T-helper 1 cell treated with Interleukin-12 subunit alpha and Interleukin-12 subunit beta and Interleukin-4 antibody, amounts not matched to agents 30 μg/mL and 1 μg/mL, for 36 hours (primary cell): ENCODE measurements around the gene DNM2.
A peak's percentile ranks its signal among the peaks of the same experiment; 100 is the strongest.

Experiments
- H3K27ac Mint-ChIP-seq: one replicate; pipeline ENCODE4 v1.8.0; 2021; ENCODE audit warnings: mild to moderate bottlenecking, mixed read lengths
- H3K27me3 Mint-ChIP-seq: one replicate; pipeline ENCODE4 v1.8.0; 2021; ENCODE audit warnings: low read depth, mixed read lengths
- H3K36me3 Mint-ChIP-seq: one replicate; pipeline ENCODE4 v1.8.0; 2021; ENCODE audit warnings: low read depth, mixed read lengths
- H3K4me1 Mint-ChIP-seq: one replicate; pipeline ENCODE4 v1.8.0; 2021; ENCODE audit warnings: low read depth, mixed read lengths
- H3K4me3 Mint-ChIP-seq: one replicate; pipeline ENCODE4 v1.8.0; 2021; ENCODE audit warnings: mild to moderate bottlenecking, moderate library complexity, mixed read lengths
- H3K9me3 Mint-ChIP-seq: one replicate; pipeline ENCODE4 v1.8.0; 2021; ENCODE audit warnings: mixed read lengths

Gene DNM2

GRCh38 chr19:10701955-10702525, 15.8 kb upstream of the DNM2 start:
- Mint-ChIP-seq H3K4me3 (peak overlapping the region; percentile 91), H3K27ac (peak overlapping the region; percentile 68), H3K4me1 (peaks cover 9% of the 10 kb centered on the region), H3K36me3 (peaks cover 2% of the 10 kb centered on the region), H3K9me3 (no peaks in the 10 kb centered on the region), H3K27me3 (no peaks in the 10 kb centered on the region)

- peaks cover 2% of the 10 kb centered on the region for H3K36me3 Mint-ChIP-seq
- H3K4me1 Mint-ChIP-seq: peaks cover 4% of the 10 kb centered on the region
- H3K27ac Mint-ChIP-seq: no peak overlapping the region
- H3K9me3 Mint-ChIP-seq: no peaks in the 10 kb centered on the region
- no peaks in the 10 kb centered on the region for H3K27me3 Mint-ChIP-seq
- H3K4me3 Mint-ChIP-seq: no peak overlapping the region
Observed at GRCh38 chr19:10706990-10707389, 10.9 kb upstream of the DNM2 start.

- no peak overlapping the region for H3K4me3 Mint-ChIP-seq
- H3K4me1 Mint-ChIP-seq: no peaks in the 10 kb centered on the region
- no peaks in the 10 kb centered on the region for H3K9me3 Mint-ChIP-seq
- H3K36me3 Mint-ChIP-seq: no peaks in the 10 kb centered on the region
- H3K27me3 Mint-ChIP-seq: no peaks in the 10 kb centered on the region
- no peak overlapping the region for H3K27ac Mint-ChIP-seq
Observed at GRCh38 chr19:10707440-10707839, 10.4 kb upstream of the DNM2 start.

GRCh38 chr19:10708291-10708690, 9.6 kb upstream of the DNM2 start:
- H3K27ac Mint-ChIP-seq: no peak overlapping the region
- no peaks in the 10 kb centered on the region for H3K36me3 Mint-ChIP-seq
- H3K4me1 Mint-ChIP-seq: peaks cover 1% of the 10 kb centered on the region
- H3K9me3 Mint-ChIP-seq: no peaks in the 10 kb centered on the region
- H3K4me3 Mint-ChIP-seq: no peak overlapping the region
- H3K27me3 Mint-ChIP-seq: no peaks in the 10 kb centered on the region

- peaks cover 7% of the 10 kb centered on the region for H3K4me1 Mint-ChIP-seq
- peaks cover 4% of the 10 kb centered on the region for H3K36me3 Mint-ChIP-seq
- H3K4me3 Mint-ChIP-seq: no peak overlapping the region
- no peaks in the 10 kb centered on the region for H3K27me3 Mint-ChIP-seq
- no peak overlapping the region for H3K27ac Mint-ChIP-seq
- no peaks in the 10 kb centered on the region for H3K9me3 Mint-ChIP-seq
Observed at GRCh38 chr19:10712045-10712444, 5.8 kb upstream of the DNM2 start.

GRCh38 chr19:10712754-10713153, 5.1 kb upstream of the DNM2 start:
- H3K27ac Mint-ChIP-seq: no peak overlapping the region
- H3K36me3 Mint-ChIP-seq: peaks cover 5% of the 10 kb centered on the region
- H3K4me3 Mint-ChIP-seq: no peak overlapping the region
- H3K27me3 Mint-ChIP-seq: no peaks in the 10 kb centered on the region
- H3K9me3 Mint-ChIP-seq: no peaks in the 10 kb centered on the region
- peaks cover 10% of the 10 kb centered on the region for H3K4me1 Mint-ChIP-seq

GRCh38 chr19:10713317-10713716, 4.6 kb upstream of the DNM2 start:
- Mint-ChIP-seq H3K9me3 (no peaks in the 10 kb centered on the region), H3K4me1 (peaks cover 10% of the 10 kb centered on the region), H3K36me3 (peaks cover 5% of the 10 kb centered on the region), H3K27ac (peak overlapping the region; percentile 36), H3K27me3 (no peaks in the 10 kb centered on the region), H3K4me3 (no peak overlapping the region)

- Mint-ChIP-seq H3K4me1 (peaks cover 24% of the 10 kb centered on the region), H3K4me3 (peak overlapping the region; percentile 78), H3K27ac (peak overlapping the region; percentile 83), H3K9me3 (no peaks in the 10 kb centered on the region), H3K36me3 (peaks cover 15% of the 10 kb centered on the region), H3K27me3 (no peaks in the 10 kb centered on the region)
Observed at GRCh38 chr19:10717054-10717355, 874 bp upstream of the DNM2 start.

- no peaks in the 10 kb centered on the region for H3K27me3 Mint-ChIP-seq
- peaks cover 25% of the 10 kb centered on the region for H3K4me1 Mint-ChIP-seq
- peaks cover 19% of the 10 kb centered on the region for H3K36me3 Mint-ChIP-seq
- H3K4me3 Mint-ChIP-seq: peak overlapping the region; percentile 98
- H3K9me3 Mint-ChIP-seq: no peaks in the 10 kb centered on the region
- H3K27ac Mint-ChIP-seq: peak overlapping the region; percentile 83
Observed at GRCh38 chr19:10718205-10719196, 622 bp downstream of the DNM2 start.

- peaks cover 29% of the 10 kb centered on the region for H3K4me1 Mint-ChIP-seq
- peaks cover 22% of the 10 kb centered on the region for H3K36me3 Mint-ChIP-seq
- peak overlapping the region; percentile 69 for H3K27ac Mint-ChIP-seq
- H3K27me3 Mint-ChIP-seq: no peaks in the 10 kb centered on the region
- H3K4me3 Mint-ChIP-seq: peak overlapping the region; percentile 98
- H3K9me3 Mint-ChIP-seq: no peaks in the 10 kb centered on the region
Observed at GRCh38 chr19:10719466-10719961, 1.6 kb downstream of the DNM2 start.

- Mint-ChIP-seq H3K4me3 (no peak overlapping the region), H3K36me3 (peaks cover 29% of the 10 kb centered on the region), H3K27me3 (no peaks in the 10 kb centered on the region), H3K4me1 (peaks cover 29% of the 10 kb centered on the region), H3K9me3 (no peaks in the 10 kb centered on the region), H3K27ac (no peak overlapping the region)
Observed at GRCh38 chr19:10720607-10721125, 2.8 kb downstream of the DNM2 start.

- no peak overlapping the region for H3K27ac Mint-ChIP-seq
- H3K27me3 Mint-ChIP-seq: no peaks in the 10 kb centered on the region
- H3K9me3 Mint-ChIP-seq: no peaks in the 10 kb centered on the region
- no peak overlapping the region for H3K4me3 Mint-ChIP-seq
- peaks cover 37% of the 10 kb centered on the region for H3K4me1 Mint-ChIP-seq
- H3K36me3 Mint-ChIP-seq: peaks cover 45% of the 10 kb centered on the region
Observed at GRCh38 chr19:10723591-10723990, 5.7 kb downstream of the DNM2 start.

- Mint-ChIP-seq H3K36me3 (peaks cover 39% of the 10 kb centered on the region), H3K4me3 (no peak overlapping the region), H3K9me3 (no peaks in the 10 kb centered on the region), H3K27me3 (no peaks in the 10 kb centered on the region), H3K4me1 (peaks cover 36% of the 10 kb centered on the region), H3K27ac (no peak overlapping the region)
Observed at GRCh38 chr19:10724573-10725071, 6.7 kb downstream of the DNM2 start.

- Mint-ChIP-seq H3K4me3 (no peak overlapping the region), H3K27ac (no peak overlapping the region), H3K27me3 (no peaks in the 10 kb centered on the region), H3K9me3 (no peaks in the 10 kb centered on the region), H3K36me3 (peaks cover 36% of the 10 kb centered on the region), H3K4me1 (peaks cover 37% of the 10 kb centered on the region)
Observed at GRCh38 chr19:10725415-10725814, 7.5 kb downstream of the DNM2 start.

- no peak overlapping the region for H3K27ac Mint-ChIP-seq
- no peak overlapping the region for H3K4me3 Mint-ChIP-seq
- H3K36me3 Mint-ChIP-seq: peaks cover 38% of the 10 kb centered on the region
- H3K9me3 Mint-ChIP-seq: no peaks in the 10 kb centered on the region
- H3K4me1 Mint-ChIP-seq: peaks cover 41% of the 10 kb centered on the region
- no peaks in the 10 kb centered on the region for H3K27me3 Mint-ChIP-seq
Observed at GRCh38 chr19:10726268-10726667, 8.4 kb downstream of the DNM2 start.
